GM13977 (cell line): ENCODE results near the gene FBP2.

ENCODE experiments used
- DNase-seq: peaks from one replicate; pipeline ENCODE4 v3.0.0; 2012; ENCODE audit warnings: low spot score
- CTCF ChIP-seq: IDR thresholded peaks from 2 replicates; pipeline ENCODE4 v1.5.1; 2012; ENCODE audit warnings: mild to moderate bottlenecking, control low read depth; ENCODE audit not compliant: insufficient read depth; ENCODE audit errors: extremely low read depth, missing control alignments
- in situ Hi-C: fragments of 300-500 bp; cut with MboI; formaldehyde crosslinking; loops from one replicate; pipeline ENCODE4 v1.12.0; 2022; ENCODE audit warnings: low sequenced_read_pairs, low pct_unique_long_range_greater_than_20kb, mixed read lengths, inconsistent platforms; ENCODE audit not compliant: unreplicated experiment

FBP2 gene

GRCh38 chr9:94607423-94607691 is 13.7 kb upstream of the FBP2 start:
- TF ChIP-seq CTCF = no peak
- in situ Hi-C loops = no loop called here
- DNase-seq = no peak

- DNase-seq = no peak
- in situ Hi-C loops = no loop called here
- TF ChIP-seq CTCF = no peak
Observed at GRCh38 chr9:94606646-94607422, 13.2 kb upstream of the FBP2 start.

- peak; percentile 89 for DNase-seq
- TF ChIP-seq CTCF = peak; percentile 79
- in situ Hi-C loops = no loop called here
Observed at GRCh38 chr9:94603259-94604160, 9.9 kb upstream of the FBP2 start.

- in situ Hi-C loops = no loop called here
Observed at GRCh38 chr9:94602666-94603065, 9.0 kb upstream of the FBP2 start.

GRCh38 chr9:94600715-94601114 is 7.1 kb upstream of the FBP2 start:
- TF ChIP-seq CTCF = no peak
- in situ Hi-C loops = no loop called here
- no peak for DNase-seq

More at GRCh38 chr9:94602666-94603065, 9.0 kb upstream of the FBP2 start:
- DNase-seq = no peak
- no peak for TF ChIP-seq CTCF

GRCh38 chr9:94600258-94600657 is 6.6 kb upstream of the FBP2 start:
- in situ Hi-C loops = no loop called here
- DNase-seq = no peak
- TF ChIP-seq CTCF = no peak
